ENCODE results near the gene DCAF12.

GRCh38 chr9:34170237-34170991 is 43.9 kb upstream of the DCAF12 start:
- TF ChIP-seq, protein P1, sequence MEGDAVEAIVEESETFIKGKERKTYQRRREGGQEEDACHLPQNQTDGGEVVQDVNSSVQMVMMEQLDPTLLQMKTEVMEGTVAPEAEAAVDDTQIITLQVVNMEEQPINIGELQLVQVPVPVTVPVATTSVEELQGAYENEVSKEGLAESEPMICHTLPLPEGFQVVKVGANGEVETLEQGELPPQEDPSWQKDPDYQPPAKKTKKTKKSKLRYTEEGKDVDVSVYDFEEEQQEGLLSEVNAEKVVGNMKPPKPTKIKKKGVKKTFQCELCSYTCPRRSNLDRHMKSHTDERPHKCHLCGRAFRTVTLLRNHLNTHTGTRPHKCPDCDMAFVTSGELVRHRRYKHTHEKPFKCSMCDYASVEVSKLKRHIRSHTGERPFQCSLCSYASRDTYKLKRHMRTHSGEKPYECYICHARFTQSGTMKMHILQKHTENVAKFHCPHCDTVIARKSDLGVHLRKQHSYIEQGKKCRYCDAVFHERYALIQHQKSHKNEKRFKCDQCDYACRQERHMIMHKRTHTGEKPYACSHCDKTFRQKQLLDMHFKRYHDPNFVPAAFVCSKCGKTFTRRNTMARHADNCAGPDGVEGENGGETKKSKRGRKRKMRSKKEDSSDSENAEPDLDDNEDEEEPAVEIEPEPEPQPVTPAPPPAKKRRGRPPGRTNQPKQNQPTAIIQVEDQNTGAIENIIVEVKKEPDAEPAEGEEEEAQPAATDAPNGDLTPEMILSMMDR (IDR thresholded peaks at IDR 0.05): peak in 1 of 12 donors; percentile 7
- no peak for TF ChIP-seq POLR2A (IDR thresholded peaks at IDR 0.05)

Measured in heart left ventricle (tissue), 13 donors.